A549 (cell line): ENCODE results near the gene SMIM30. TPM values are rescaled to one million over a fixed set of nuclear protein-coding genes. Genes with fewer than 3 reads are reported as not detected.
"Not testable (repeated sequence)": the region's sequence is repeated elsewhere in the genome, so short reads cannot be mapped to it uniquely, and the experiment has no call there.

Experiments
- ATAC-seq, 2 experiments: fragments of 200-7000 bp in 1 of 2; fragments of >200 bp in 1 of 2; cut with Nextera tagmentation in 1 of 2; cut with Tn5 transposase in 1 of 2; 3 replicates each; pipeline versions ENCODE4 v1.8.0 to v1.9.1; 2018 to 2020; ENCODE audit warnings: mild to moderate bottlenecking in 1 of 2, moderate library complexity in 1 of 2
- CTCF ChIA-PET: fragments of 300-600 bp; sonication (Branson Sonifier 250); formaldehyde crosslinking; extraction: SDS; loops from one replicate; lab custom pipeline; 2021; ENCODE audit warnings: antibody characterized with exemption, inconsistent platforms; lab: Yijun Ruan, JAX
- POLR2A ChIA-PET: fragments of 350-600 bp; formaldehyde crosslinking; extraction: SDS; loops from one replicate; lab custom pipeline; 2021; ENCODE audit warnings: antibody characterized with exemption, inconsistent platforms; lab: Yijun Ruan, JAX
- DNase-seq, 2 experiments: peaks; one replicate each; pipeline versions ENCODE4 v3.0.0 to v3.0.0-alpha.2; 2011 to 2016; ENCODE audit warnings: low read depth in 1 of 2, low spot score in 1 of 2
- FAIRE-seq: peaks from 2 replicates; lab custom pipeline; 2011; peaks lifted over from hg19 to GRCh38; lab: Jason Lieb, UNC
- H3K27ac ChIP-seq, 2 experiments: fragments of >200 bp; sonication (Bioruptor Twin); formaldehyde crosslinking; 3 replicates each; pipeline ENCODE4 v1.5.1; 2016 to 2017
- H3K4me1 ChIP-seq: fragments of >200 bp; sonication (Bioruptor Twin); formaldehyde crosslinking; 3 replicates; pipeline ENCODE4 v1.6.1; 2016
- H3K4me2 ChIP-seq: fragments of >200 bp; sonication (Bioruptor Twin); formaldehyde crosslinking; 3 replicates; pipeline ENCODE4 v1.6.1; 2016
- H3K4me3 ChIP-seq: fragments of >200 bp; sonication (Bioruptor Twin); formaldehyde crosslinking; 3 replicates; pipeline ENCODE4 v1.5.1; 2016
- H3K9me3 ChIP-seq: fragments of >200 bp; sonication (Bioruptor Twin); formaldehyde crosslinking; 3 replicates; pipeline ENCODE4 v1.6.1; 2016
- CBX2 ChIP-seq: fragments of 200-600 bp; sonication (generic); IDR thresholded peaks from 2 replicates; pipeline ENCODE4 v1.6.1; 2016; ENCODE audit warnings: low read depth, mild to moderate bottlenecking, borderline replicate concordance
- CHD2 ChIP-seq: fragments of 150-350 bp; IDR thresholded peaks from 2 replicates; pipeline ENCODE4 v1.6.1; 2014; ENCODE audit warnings: low read length; ENCODE audit not compliant: partially characterized antibody
- CTCF ChIP-seq: fragments of >200 bp; sonication (Bioruptor Twin); formaldehyde crosslinking; IDR thresholded peaks from 3 replicates; pipeline ENCODE4 v1.5.1; 2016
- E2F6 ChIP-seq: IDR thresholded peaks from 2 replicates; pipeline ENCODE4 v1.6.1; 2012; ENCODE audit warnings: low read depth, borderline replicate concordance
- EHF ChIP-seq: fragments of 250-450 bp; sonication (Bioruptor Pico); IDR thresholded peaks from 2 replicates; pipeline ENCODE4 v1.5.0; 2020; ENCODE audit warnings: mild to moderate bottlenecking
- EP300 ChIP-seq, 2 experiments: fragments of >200 bp; sonication (Bioruptor Twin); formaldehyde crosslinking; IDR thresholded peaks; 2 replicates in 1 of 2; 3 replicates in 1 of 2; pipeline ENCODE4 v1.6.1; 2016 to 2017
- FOSL2 ChIP-seq, 2 experiments: fragments of 450-650 bp in 1 of 2; fragments of >200 bp in 1 of 2; sonication (Bioruptor Twin) in 1 of 2; formaldehyde crosslinking; IDR thresholded peaks; 2 replicates each; pipeline versions ENCODE4 v1.5.0 to v1.6.1; 2016 to 2020; ENCODE audit warnings: mild to moderate bottlenecking in 1 of 2, moderate library complexity in 1 of 2
- FOXS1 ChIP-seq: fragments of 250-450 bp; sonication (Bioruptor Pico); IDR thresholded peaks from 2 replicates; pipeline ENCODE4 v1.5.0; 2020; ENCODE audit warnings: mild to moderate bottlenecking, moderate library complexity
- HES2 ChIP-seq: fragments of >200 bp; sonication (Bioruptor Twin); formaldehyde crosslinking; IDR thresholded peaks from 2 replicates; pipeline ENCODE4 v1.6.1; 2016
- HMGXB4 ChIP-seq: fragments of 250-450 bp; sonication (Bioruptor Pico); IDR thresholded peaks from 2 replicates; pipeline ENCODE4 v1.5.0; 2021; ENCODE audit warnings: mild to moderate bottlenecking, moderate library complexity, borderline replicate concordance
- HOXA7 ChIP-seq: fragments of 250-450 bp; sonication (Bioruptor Pico); IDR thresholded peaks from 2 replicates; pipeline ENCODE4 v1.5.0; 2020; ENCODE audit warnings: mild to moderate bottlenecking, moderate library complexity
- JUNB ChIP-seq: fragments of >200 bp; sonication (Bioruptor Twin); formaldehyde crosslinking; IDR thresholded peaks from 2 replicates; pipeline ENCODE4 v1.6.1; 2016
- PBX3 ChIP-seq: IDR thresholded peaks from 2 replicates; pipeline ENCODE4 v1.6.1; 2012
- PHF8 ChIP-seq: fragments of 200-600 bp; sonication (generic); IDR thresholded peaks from 2 replicates; pipeline ENCODE4 v1.6.1; 2016; ENCODE audit warnings: low read depth, mild to moderate bottlenecking, antibody characterized with exemption, moderate library complexity, borderline replicate concordance
- POLR2A ChIP-seq: IDR thresholded peaks from 2 replicates; pipeline ENCODE4 v1.6.1; 2012; ENCODE audit warnings: mild to moderate bottlenecking, low read length
- POLR2AphosphoS2 ChIP-seq: conservative IDR thresholded peaks from 2 replicates; pipeline ENCODE4 v1.6.1; 2012; ENCODE audit warnings: low read length, improper control_type of control experiment, inconsistent platforms
- RNF2 ChIP-seq: fragments of 200-600 bp; sonication (generic); IDR thresholded peaks from 2 replicates; pipeline ENCODE4 v1.6.1; 2016; ENCODE audit warnings: low read depth, mild to moderate bottlenecking, antibody characterized with exemption, moderate library complexity, borderline replicate concordance
- WGBS: methylation state at CpG from one replicate; pipeline ENCODE4 v1.1.6; 2017; ENCODE audit errors: missing lambda C conversion rate; 5-methylcytosine and 5-hydroxymethylcytosine counted together
- polyA plus RNA-seq, 4 experiments: library from polyadenylated mRNA; depleted of rRNA in 3 of 4; stranded (reverse); fragments of >200 nt; fragmentation: RNase III in 1 of 4; extraction: RNeasy Plus Mini Kit Qiagen cat#74134 plus additional on column Dnase treatment in 1 of 4; gene quantifications; 2 replicates in 3 of 4; 3 replicates in 1 of 4; pipeline ENCODE4 v1.2.3, GENCODE V29; 2011 to 2017

SMIM30 gene
- polyA plus RNA-seq, 2 of the 4 experiments (the other 2 are of a cell fraction): 47.1 to 62.7 TPM

GRCh38 chr7:113119429-113119828, 1.1 kb upstream of the SMIM30 start:
- Histone ChIP-seq H3K4me1 (0 out of 3 replicates have a peak, but pooled peaks cover 6% of the 10 kb centered on the region), H3K4me2 (peak overlapping the region; percentile 92), H3K9me3 (no peaks in the 10 kb centered on the region), H3K4me3 (no peak overlapping the region), H3K27ac (no peak overlapping the region)
- WGBS: 79% methylated on average over 6 of the region's 6 CpGs
- CTCF ChIA-PET: no interaction called here
- FAIRE-seq (no peak), ATAC-seq (no peak), DNase-seq (no peak)
- TF ChIP-seq CBX2 (no peak), HMGXB4 (CRISPR knock-in tag) (no peak), POLR2AphosphoS2 (no peak)
- POLR2A ChIA-PET: no interaction called here

GRCh38 chr7:113117374-113117774, 980 bp downstream of the SMIM30 start:
- POLR2A ChIA-PET: interaction anchor here (0.6 to 1.1 kb wide), 3 partner anchors 8 to 20 kb away, joined by 3 to 10 read pairs (median 6); no protein-coding TSS in a partner anchor
- DNase-seq, ATAC-seq, FAIRE-seq, H3K9me3 ChIP-seq, H3K4me1 ChIP-seq, CTCF ChIA-PET: not testable (repeated sequence)
- H3K4me2 ChIP-seq: peak overlapping the region; percentile 85
- H3K27ac ChIP-seq: peak overlapping the region; percentile 71 to 79
- 80% methylated on average over 4 of the region's 4 CpGs for WGBS
- peak overlapping the region; percentile 71 for H3K4me3 ChIP-seq

GRCh38 chr7:113113912-113114311, 4.4 kb downstream of the SMIM30 start:
- no peak for ATAC-seq
- TF ChIP-seq POLR2A (no peak), FOXS1 (CRISPR knock-in tag) (no peak)
- H3K4me3 ChIP-seq: no peak overlapping the region
- no peaks in the 10 kb centered on the region for H3K9me3 ChIP-seq
- no peak overlapping the region for H3K27ac ChIP-seq
- CTCF ChIA-PET: interaction anchor here (0.9 to 1.7 kb wide), 2 partner anchors 17 to 308 kb away, joined by 4 read pairs; no protein-coding TSS in a partner anchor
- FAIRE-seq: no peak
- 74% methylated on average over 2 of the region's 2 CpGs for WGBS
- H3K4me2 ChIP-seq: no peak overlapping the region
- DNase-seq: peak in 1 of 2 experiments; percentile 19
- H3K4me1 ChIP-seq: 0 out of 3 replicates have a peak, but pooled peaks cover 3% of the 10 kb centered on the region
- POLR2A ChIA-PET: no interaction called here

- CTCF ChIA-PET: interaction anchor here (1.8 kb wide), 1 partner anchor 15 kb away, joined by 4 read pairs; no protein-coding TSS in a partner anchor
- H3K4me2 ChIP-seq: no peak overlapping the region
- ATAC-seq: 0 out of 6 replicates have a peak, but pooled peaks of 1 of the 2 experiments have one; percentile 24
- no peak for DNase-seq
- no peak overlapping the region for H3K4me3 ChIP-seq
- POLR2A ChIA-PET: interaction anchor here (0.9 kb wide), 1 partner anchor 8 kb away, joined by 3 read pairs; no protein-coding TSS in a partner anchor
- TF ChIP-seq HOXA7 (no peak), E2F6 (no peak), JUNB (no peak), EP300 (IDR thresholded peaks at IDR 0.05) (no peak), RNF2 (no peak), CTCF (no peak), FOSL2 (IDR thresholded peaks at IDR 0.05) (no peak), FOSL2 (CRISPR knock-in tag; IDR thresholded peaks at IDR 0.05) (no peak), HES2 (no peak), CHD2 (no peak), POLR2AphosphoS2 (no peak), EHF (no peak), PHF8 (no peak), PBX3 (no peak)
- no peak overlapping the region for H3K27ac ChIP-seq
- no peaks in the 10 kb centered on the region for H3K9me3 ChIP-seq
- 6% methylated on average over 1 of the region's 1 CpG for WGBS
- no peaks in the 10 kb centered on the region for H3K4me1 ChIP-seq
- no peak for FAIRE-seq
Measured at GRCh38 chr7:113109718-113110117, 8.6 kb downstream of the SMIM30 start.
